Testis (tissue), 3 donors: ENCODE results near the gene ST6GALNAC2. TPM values are rescaled to one million over a fixed set of nuclear protein-coding genes. Genes with fewer than 3 reads are reported as not detected.

ENCODE experiments used
- DNase-seq: peaks from one replicate; pipeline ENCODE4 v3.0.0-alpha.2; 2019
- H3K27ac ChIP-seq, 2 donors: fragments of 200-600 bp; sonication (generic); one replicate each; pipeline ENCODE4 v1.5.1; 2019
- H3K27me3 ChIP-seq: fragments of 200-600 bp; sonication (generic); one replicate; pipeline ENCODE4 v1.5.1; 2019
- H3K36me3 ChIP-seq: fragments of 200-600 bp; sonication (generic); one replicate; pipeline ENCODE4 v1.5.1; 2017; ENCODE audit warnings: low read depth; ENCODE audit errors: missing control alignments
- H3K4me1 ChIP-seq: fragments of 200-600 bp; sonication (generic); one replicate; pipeline ENCODE4 v1.5.1; 2019
- H3K4me3 ChIP-seq, 2 donors: fragments of 200-600 bp; sonication (generic); one replicate each; pipeline ENCODE4 v1.5.1; 2017 to 2019
- H3K9me3 ChIP-seq: fragments of 200-600 bp; sonication (generic); one replicate; pipeline ENCODE4 v1.5.1; 2017
- POLR2A ChIP-seq: fragments of 450-650 bp; IDR thresholded peaks from one replicate; pipeline ENCODE4 v1.6.1; 2017; ENCODE audit warnings: antibody characterized with exemption, mild to moderate bottlenecking, moderate library complexity
- WGBS, 2 donors: methylation state at CpG; one replicate each; pipeline ENCODE4 v1.1.5; 2018; 5-methylcytosine and 5-hydroxymethylcytosine counted together
- intact Hi-C: fragments of 100-400 bp; cut with DNase I; formaldehyde crosslinking; loops from one replicate; pipeline ENCODE4 v1.15.1; 2023; ENCODE audit warnings: low total_unique reads
- polyA plus RNA-seq: library from polyadenylated mRNA; stranded (reverse); fragments of 350-450 nt; fragmentation: Illumina TruSeq; extraction: RNeasy Lipid Tissue Mini Kit (QIAGEN cat#74804); gene quantifications from one replicate; pipeline ENCODE4 v1.2.3, GENCODE V29; 2014; ENCODE audit warnings: low read depth, low replicate concordance; ENCODE audit not compliant: insufficient read depth
- total RNA-seq, 2 donors: library from RNA; depleted of rRNA; stranded (reverse); fragments of >200 nt; gene quantifications; one replicate each; pipeline ENCODE4 v1.2.3, GENCODE V29; 2016
- TF ChIP-seq, protein P1 (sequence below), 3 experiments: fragments of 450-650 bp in 2 of 3; fragments of 200-600 bp in 1 of 3; sonication (generic) in 1 of 3; IDR thresholded peaks; one replicate each; pipeline ENCODE4 v1.5.1; 2016 to 2019; ENCODE audit warnings: antibody characterized with exemption in 3 of 3, mild to moderate bottlenecking in 2 of 3, moderate library complexity in 1 of 3

Gene ST6GALNAC2
- total and polyA plus RNA-seq, 3 donors from 2014 or later: 29.7 to 107 (median 87.5) TPM

DNA sequence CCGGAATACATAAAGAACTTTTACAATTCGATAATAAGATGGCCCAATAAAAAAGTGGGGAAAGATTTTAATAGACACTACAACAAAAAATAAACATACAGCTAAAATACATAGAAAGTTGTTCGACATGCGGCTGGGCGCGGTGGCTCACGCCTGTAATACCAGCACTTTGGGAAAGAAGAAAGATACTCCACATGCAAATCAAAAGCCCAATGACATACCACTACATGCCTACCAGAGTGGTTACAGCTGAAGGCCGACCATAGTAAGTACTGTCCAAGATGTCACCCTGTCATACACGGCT, 36.5 kb downstream of the ST6GALNAC2 start:
- DNase-seq: no peak
- no peaks in the 10 kb centered on the region for H3K9me3 ChIP-seq
- no peak for TF ChIP-seq POLR2A
- TF ChIP-seq, protein P1, sequence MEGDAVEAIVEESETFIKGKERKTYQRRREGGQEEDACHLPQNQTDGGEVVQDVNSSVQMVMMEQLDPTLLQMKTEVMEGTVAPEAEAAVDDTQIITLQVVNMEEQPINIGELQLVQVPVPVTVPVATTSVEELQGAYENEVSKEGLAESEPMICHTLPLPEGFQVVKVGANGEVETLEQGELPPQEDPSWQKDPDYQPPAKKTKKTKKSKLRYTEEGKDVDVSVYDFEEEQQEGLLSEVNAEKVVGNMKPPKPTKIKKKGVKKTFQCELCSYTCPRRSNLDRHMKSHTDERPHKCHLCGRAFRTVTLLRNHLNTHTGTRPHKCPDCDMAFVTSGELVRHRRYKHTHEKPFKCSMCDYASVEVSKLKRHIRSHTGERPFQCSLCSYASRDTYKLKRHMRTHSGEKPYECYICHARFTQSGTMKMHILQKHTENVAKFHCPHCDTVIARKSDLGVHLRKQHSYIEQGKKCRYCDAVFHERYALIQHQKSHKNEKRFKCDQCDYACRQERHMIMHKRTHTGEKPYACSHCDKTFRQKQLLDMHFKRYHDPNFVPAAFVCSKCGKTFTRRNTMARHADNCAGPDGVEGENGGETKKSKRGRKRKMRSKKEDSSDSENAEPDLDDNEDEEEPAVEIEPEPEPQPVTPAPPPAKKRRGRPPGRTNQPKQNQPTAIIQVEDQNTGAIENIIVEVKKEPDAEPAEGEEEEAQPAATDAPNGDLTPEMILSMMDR (IDR thresholded peaks at IDR 0.05): no peak
- H3K36me3 ChIP-seq: no peaks in the 10 kb centered on the region
- 96% methylated on average over 9 of the region's 9 CpGs for WGBS, 2 donors
- intact Hi-C loops: no loop called here
- no peaks in the 10 kb centered on the region for H3K27me3 ChIP-seq
- H3K4me1 ChIP-seq: peaks cover 42% of the 10 kb centered on the region
- no peak overlapping the region for H3K4me3 ChIP-seq
- no peak overlapping the region for H3K27ac ChIP-seq

DNA sequence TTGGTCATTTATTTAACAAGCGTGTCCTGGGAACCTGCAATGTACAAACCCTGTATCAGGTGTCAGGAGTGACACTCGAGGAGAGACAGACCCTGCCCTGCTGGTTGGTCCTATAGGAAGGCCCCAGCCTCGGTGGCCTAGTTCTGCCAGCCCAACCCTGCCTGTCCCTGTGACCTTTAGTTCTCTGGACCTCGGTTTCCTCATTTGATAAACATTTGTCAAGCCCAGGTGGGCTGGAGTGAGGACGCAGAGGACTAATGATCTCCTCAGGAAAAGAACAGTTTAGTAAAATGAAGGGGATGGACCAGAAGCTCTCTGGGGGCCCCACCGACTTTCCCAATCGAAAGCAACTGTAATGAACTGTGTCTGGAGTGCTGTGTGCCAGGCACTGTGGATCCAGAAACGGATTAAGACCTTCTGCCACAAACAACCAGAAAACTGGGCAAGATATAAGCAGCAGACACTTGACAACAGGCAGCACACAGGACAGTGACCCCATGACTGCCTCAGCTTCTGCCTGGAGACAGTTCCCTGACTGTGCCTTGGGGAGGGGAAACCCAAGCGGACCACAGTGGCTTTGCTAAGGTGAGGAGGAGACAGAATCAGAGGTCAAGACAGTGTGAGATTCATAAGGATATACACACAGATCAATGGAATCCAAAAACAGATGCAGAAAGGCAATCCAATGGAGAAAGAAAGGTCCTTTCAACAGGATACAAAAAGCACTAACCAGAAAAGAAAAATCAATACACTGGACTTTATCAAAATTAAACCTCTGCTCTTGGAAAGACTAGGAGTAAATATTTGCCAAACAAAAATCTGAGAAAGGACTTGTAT, 37.1 kb downstream of the ST6GALNAC2 start:
- no peak for DNase-seq
- 62 to 69% methylated on average over 8 to 9 of the region's 9 CpGs for WGBS, 2 donors
- intact Hi-C loops: no loop called here
- H3K27me3 ChIP-seq: no peaks in the 10 kb centered on the region
- H3K4me1 ChIP-seq: peaks cover 45% of the 10 kb centered on the region
- no peak overlapping the region for H3K4me3 ChIP-seq
- H3K9me3 ChIP-seq: no peaks in the 10 kb centered on the region
- no peaks in the 10 kb centered on the region for H3K36me3 ChIP-seq
- no peak for TF ChIP-seq POLR2A
- TF ChIP-seq, protein P1 (IDR thresholded peaks at IDR 0.05): no peak
- H3K27ac ChIP-seq: no peak overlapping the region

DNA sequence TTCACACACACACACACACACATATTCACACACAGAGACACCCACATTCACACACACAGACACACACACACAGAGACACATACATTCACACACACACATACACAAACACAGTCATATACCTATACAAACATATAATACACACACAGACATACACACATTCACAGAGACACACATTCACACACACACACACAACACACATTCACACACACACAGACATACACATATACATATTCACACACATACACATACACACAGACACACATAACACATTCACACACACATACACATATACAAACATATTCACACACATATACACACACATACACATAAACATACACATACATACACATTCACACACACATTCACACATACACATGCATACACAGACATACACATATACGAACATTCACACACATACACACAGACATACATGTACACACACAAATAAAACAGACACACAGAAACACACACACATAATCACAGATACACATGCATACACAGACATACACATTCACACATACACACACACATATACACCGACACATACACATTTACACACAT, 37.9 kb downstream of the ST6GALNAC2 start:
- TF ChIP-seq, protein P1 (IDR thresholded peaks at IDR 0.05): no peak
- no peak for TF ChIP-seq POLR2A
- Histone ChIP-seq H3K27me3 (no peaks in the 10 kb centered on the region), H3K27ac (peak overlapping the region in 1 of 2 donors; percentile 48), H3K36me3 (no peaks in the 10 kb centered on the region), H3K4me3 (no peak overlapping the region), H3K4me1 (peaks cover 50% of the 10 kb centered on the region), H3K9me3 (no peaks in the 10 kb centered on the region)
- WGBS, 2 donors: 82 to 93% methylated on average over 2 of the region's 2 CpGs
- intact Hi-C loops: no loop called here
- no peak for DNase-seq

DNA sequence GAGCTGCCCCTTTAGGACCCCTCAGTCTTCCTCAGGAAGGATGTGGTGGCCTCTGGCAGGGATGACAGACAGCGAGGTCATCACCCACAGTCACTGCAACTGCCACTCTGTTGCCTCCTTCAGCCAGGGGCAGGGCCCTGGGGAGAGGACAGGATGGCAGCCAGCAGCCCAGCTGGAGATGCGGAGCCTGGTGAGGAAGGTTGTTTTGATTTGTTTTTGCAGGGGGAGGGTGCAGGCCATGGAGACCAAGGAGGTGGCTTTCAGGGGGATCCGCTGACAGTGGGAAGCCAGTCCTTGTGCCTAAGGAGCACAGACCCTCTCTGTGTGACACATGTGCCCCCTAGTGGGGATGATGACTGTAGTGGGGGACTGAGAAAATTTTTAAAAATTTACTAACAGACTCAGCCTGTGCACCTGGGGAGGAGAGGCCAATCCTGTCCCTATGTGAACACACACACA, 38.4 kb downstream of the ST6GALNAC2 start:
- 55 to 60% methylated on average over 1 to 3 of the region's 3 CpGs for WGBS, 2 donors
- peak overlapping the region; percentile 48 to 54 for H3K27ac ChIP-seq
- DNase-seq: peak; percentile 70
- H3K9me3 ChIP-seq: no peaks in the 10 kb centered on the region
- no peak overlapping the region for H3K4me3 ChIP-seq
- peaks cover 50% of the 10 kb centered on the region for H3K4me1 ChIP-seq
- no peaks in the 10 kb centered on the region for H3K36me3 ChIP-seq
- TF ChIP-seq, protein P1 (IDR thresholded peaks at IDR 0.05): peak; percentile 64 to 72 (median 68)
- no peak for TF ChIP-seq POLR2A
- intact Hi-C loops: no loop called here
- no peaks in the 10 kb centered on the region for H3K27me3 ChIP-seq
